H1 (cell line): ENCODE results near the gene CRTAP. TPM values are rescaled to one million over a fixed set of nuclear protein-coding genes. Genes with fewer than 3 reads are reported as not detected.

ENCODE experiments used
- CTCF ChIA-PET: fragments of 300-600 bp; sonication (Branson Sonifier 250); formaldehyde crosslinking; loops from one replicate; lab custom pipeline; 2021; ENCODE audit not compliant: partially characterized antibody; lab: Charles Lee
- POLR2A ChIA-PET: fragments of 300-600 bp; sonication (Branson Sonifier 250); formaldehyde crosslinking; loops from one replicate; lab custom pipeline; 2021; ENCODE audit warnings: inconsistent platforms; ENCODE audit not compliant: partially characterized antibody; lab: Charles Lee
- DNase-seq, 2 experiments: peaks; one replicate each; pipeline versions ENCODE4 v3.0.0 to v3.0.0-alpha.2; 2010 to 2022; ENCODE audit warnings: low spot score in 2 of 2, low read depth in 1 of 2, mixed read lengths in 1 of 2
- FAIRE-seq: peaks from 2 replicates; lab custom pipeline; 2011; peaks lifted over from hg19 to GRCh38; lab: Jason Lieb, UNC
- H2AFZ ChIP-seq: 2 replicates; pipeline ENCODE4 v1.8.1; 2012; ENCODE audit warnings: low read length, inconsistent platforms
- H2AK5ac ChIP-seq: 2 replicates; pipeline ENCODE4 v1.6.1; 2013; ENCODE audit warnings: low read depth, low read length
- H2BK120ac ChIP-seq: replicated peaks from 2 replicates; pipeline ENCODE3; 2013; ENCODE audit warnings: low read depth, low read length, inconsistent platforms
- H2BK12ac ChIP-seq: 2 replicates; pipeline ENCODE4 v1.6.1; 2013; ENCODE audit warnings: low read depth, low read length
- H2BK15ac ChIP-seq: 2 replicates; pipeline ENCODE4 v1.6.1; 2013; ENCODE audit warnings: low read length
- H2BK20ac ChIP-seq: 2 replicates; pipeline ENCODE4 v1.6.1; 2013; ENCODE audit warnings: low read length
- H2BK5ac ChIP-seq: 2 replicates; pipeline ENCODE4 v1.6.1; 2013; ENCODE audit warnings: low read depth, low read length
- H3K14ac ChIP-seq: 2 replicates; pipeline ENCODE4 v1.6.1; 2013; ENCODE audit warnings: inconsistent platforms; ENCODE audit not compliant: insufficient read length
- H3K18ac ChIP-seq: 2 replicates; pipeline ENCODE4 v1.6.1; 2013; ENCODE audit warnings: low read length; ENCODE audit errors: extremely low read depth
- H3K23ac ChIP-seq: 2 replicates; pipeline ENCODE4 v1.6.1; 2013; ENCODE audit warnings: inconsistent platforms; ENCODE audit not compliant: insufficient read length
- H3K23me2 ChIP-seq: 2 replicates; pipeline ENCODE4 v1.6.1; 2013; ENCODE audit warnings: low read depth, low read length
- H3K27ac ChIP-seq: 2 replicates; pipeline ENCODE4 v1.6.1; 2011; ENCODE audit warnings: low read depth, low read length, inconsistent platforms
- H3K27me3 ChIP-seq, 4 experiments: replicated peaks in 1 of 4; 1 replicate in 1 of 4; 2 replicates in 3 of 4; pipeline versions ENCODE4 v1.6.1 to v1.8.1; 2011 to 2013; ENCODE audit warnings: low read length in 3 of 4, mild to moderate bottlenecking in 3 of 4, inconsistent platforms in 2 of 4, mixed read lengths in 2 of 4, moderate library complexity in 1 of 4; ENCODE audit not compliant: control insufficient read depth in 3 of 4, insufficient read depth in 3 of 4; ENCODE audit errors: extremely low read depth in 1 of 4
- H3K36me3 ChIP-seq, 4 experiments: 2 replicates each; pipeline versions ENCODE4 v1.6.1 to v1.8.1; 2011 to 2013; ENCODE audit warnings: mild to moderate bottlenecking in 4 of 4, low read length in 3 of 4, moderate library complexity in 2 of 4, control low read depth in 1 of 4, inconsistent platforms in 1 of 4; ENCODE audit not compliant: insufficient read depth in 4 of 4, control insufficient read depth in 2 of 4
- H3K4ac ChIP-seq: replicated peaks from 2 replicates; pipeline ENCODE3; 2013; ENCODE audit warnings: low read length, low read depth, mixed read lengths, inconsistent platforms; ENCODE audit not compliant: insufficient read length
- H3K4me1 ChIP-seq, 4 experiments: replicated peaks in 1 of 4; 1 replicate in 1 of 4; 2 replicates in 3 of 4; pipeline versions ENCODE4 v1.6.1 to v1.8.1; 2011 to 2013; ENCODE audit warnings: low read length in 3 of 4, inconsistent platforms in 2 of 4, mixed read lengths in 1 of 4; ENCODE audit not compliant: insufficient read depth in 4 of 4, control insufficient read depth in 3 of 4
- H3K4me2 ChIP-seq, 2 experiments: 2 replicates each; pipeline versions ENCODE4 v1.6.1 to v1.8.1; 2011 to 2013; ENCODE audit warnings: low read depth in 2 of 2, low read length in 2 of 2, control low read depth in 1 of 2, inconsistent platforms in 1 of 2, mild to moderate bottlenecking in 1 of 2; ENCODE audit not compliant: insufficient read depth in 1 of 2
- H3K4me3 ChIP-seq, 4 experiments: fragments of 200-600, 300-600 bp in 1 of 4; sonication (generic), shearing (Covaris generic), sonication (Bioruptor Twin) in 1 of 4; 2 replicates each; pipeline versions ENCODE4 v1.5.1 to v1.8.1; 2011 to 2016; ENCODE audit warnings: low read length in 4 of 4, low read depth in 3 of 4, control low read depth in 2 of 4, inconsistent platforms in 2 of 4, mild to moderate bottlenecking in 2 of 4, mixed read lengths in 1 of 4, moderate library complexity in 1 of 4; ENCODE audit not compliant: insufficient read depth in 2 of 4; ENCODE audit errors: extremely low read depth in 1 of 4
- H3K56ac ChIP-seq: replicated peaks from 2 replicates; pipeline ENCODE3; 2013; ENCODE audit warnings: low read depth, mild to moderate bottlenecking, mixed read lengths, low read length, inconsistent platforms; ENCODE audit not compliant: insufficient read length
- H3K79me1 ChIP-seq: 2 replicates; pipeline ENCODE4 v1.6.1; 2013; ENCODE audit warnings: low read depth, low read length, control low read depth
- H3K79me2 ChIP-seq, 2 experiments: 2 replicates each; pipeline versions ENCODE4 v1.6.1 to v1.8.1; 2012 to 2013; ENCODE audit warnings: low read length in 2 of 2, mild to moderate bottlenecking in 2 of 2, inconsistent platforms in 1 of 2; ENCODE audit not compliant: insufficient read depth in 2 of 2, control insufficient read depth in 1 of 2
- H3K9ac ChIP-seq, 4 experiments: replicated peaks in 1 of 4; 1 replicate in 1 of 4; 2 replicates in 3 of 4; pipeline versions ENCODE4 v1.6.1 to v1.8.1; 2011 to 2013; ENCODE audit warnings: low read depth in 3 of 4, low read length in 3 of 4, control low read depth in 2 of 4, mild to moderate bottlenecking in 2 of 4, moderate library complexity in 2 of 4, inconsistent platforms in 1 of 4; ENCODE audit errors: extremely low read depth in 1 of 4
- H3K9me3 ChIP-seq, 2 experiments: 2 replicates each; pipeline versions ENCODE4 v1.6.1 to v1.8.1; 2012 to 2013; ENCODE audit warnings: mild to moderate bottlenecking in 2 of 2, moderate library complexity in 2 of 2, control low read depth in 1 of 2, inconsistent platforms in 1 of 2, low read depth in 1 of 2, low read length in 1 of 2, mixed read lengths in 1 of 2; ENCODE audit not compliant: insufficient read depth in 2 of 2
- H4K20me1 ChIP-seq, 2 experiments: replicated peaks in 1 of 2; 2 replicates each; pipeline versions ENCODE3 to v1.8.1; 2011 to 2013; ENCODE audit warnings: inconsistent platforms in 2 of 2, low read length in 2 of 2, mild to moderate bottlenecking in 1 of 2; ENCODE audit not compliant: insufficient read depth in 2 of 2, control insufficient read depth in 1 of 2
- H4K5ac ChIP-seq: 2 replicates; pipeline ENCODE4 v1.6.1; 2013; ENCODE audit warnings: low read length, low read depth, mixed read lengths, inconsistent platforms; ENCODE audit not compliant: insufficient read length
- H4K8ac ChIP-seq: 2 replicates; pipeline ENCODE4 v1.8.0; 2013; ENCODE audit warnings: mild to moderate bottlenecking, moderate library complexity, low read length, inconsistent platforms; ENCODE audit not compliant: insufficient read depth; ENCODE audit errors: extremely low read depth
- H4K91ac ChIP-seq: replicated peaks from 2 replicates; pipeline ENCODE3; 2013; ENCODE audit warnings: low read length, mixed read lengths, inconsistent platforms; ENCODE audit not compliant: insufficient read length
- BACH1 ChIP-seq: IDR thresholded peaks from 2 replicates; pipeline ENCODE4 v1.6.1; 2012; ENCODE audit warnings: low read length, improper control_type of control experiment
- CEBPB ChIP-seq: IDR thresholded peaks from 2 replicates; pipeline ENCODE4 v1.6.1; 2012; ENCODE audit warnings: low read depth, low read length
- GABPA ChIP-seq: IDR thresholded peaks from 2 replicates; pipeline ENCODE4 v1.6.1; 2011; ENCODE audit warnings: mild to moderate bottlenecking, low read length, moderate library complexity, borderline replicate concordance; ENCODE audit not compliant: insufficient read depth
- JUND ChIP-seq: IDR thresholded peaks from 2 replicates; pipeline ENCODE4 v1.6.1; 2011; ENCODE audit warnings: mild to moderate bottlenecking, improper control_type of control experiment, low read length
- NRF1 ChIP-seq: IDR thresholded peaks from 2 replicates; pipeline ENCODE4 v1.6.1; 2011; ENCODE audit warnings: mild to moderate bottlenecking, low read depth, low read length, improper control_type of control experiment
- RXRA ChIP-seq: IDR thresholded peaks from 2 replicates; pipeline ENCODE4 v1.6.1; 2011; ENCODE audit warnings: low read depth, mild to moderate bottlenecking, low read length, moderate library complexity; ENCODE audit not compliant: insufficient read depth
- SAP30 ChIP-seq: fragments of 300-600 bp; sonication (generic); IDR thresholded peaks from 2 replicates; pipeline ENCODE4 v1.7.1; 2012; ENCODE audit warnings: low read length, moderate library complexity, mild to moderate bottlenecking, inconsistent platforms; ENCODE audit not compliant: insufficient read depth, insufficient replicate concordance
- SIN3A ChIP-seq, 2 experiments: IDR thresholded peaks in 1 of 2; conservative IDR thresholded peaks in 1 of 2; 2 replicates each; pipeline ENCODE4 v1.6.1; 2011 to 2012; ENCODE audit warnings: low read length in 2 of 2, improper control_type of control experiment in 1 of 2, low read depth in 1 of 2, mild to moderate bottlenecking in 1 of 2
- SIX5 ChIP-seq: IDR thresholded peaks from 2 replicates; pipeline ENCODE4 v1.6.1; 2011; ENCODE audit warnings: mild to moderate bottlenecking, low read depth, low read length
- WGBS, 2 experiments: shearing (Covaris generic) in 1 of 2; methylation state at CpG; one replicate each; pipeline versions ENCODE4 v1.1.6 to v1.1.7; 2013 to 2015; ENCODE audit warnings: low lambda C conversion rate in 2 of 2, mixed read lengths in 2 of 2, inconsistent platforms in 1 of 2, low coverage in 1 of 2, missing lambda C conversion rate in 1 of 2; ENCODE audit not compliant: insufficient replicate concordance in 2 of 2, insufficient coverage in 1 of 2, insufficient read length in 1 of 2; ENCODE audit errors: extremely low coverage in 1 of 2, missing lambda C conversion rate in 1 of 2; 5-methylcytosine and 5-hydroxymethylcytosine counted together
- polyA plus RNA-seq, 7 experiments: library from polyadenylated mRNA; depleted of rRNA in 3 of 7; stranded (reverse) in 5 of 7; unstranded in 2 of 7; fragments of >200 nt in 5 of 7; fragments of 200-250 nt in 2 of 7; gene quantifications; 1 replicate in 5 of 7; 2 replicates in 1 of 7; 4 replicates in 1 of 7; pipeline versions ENCODE4 v1.2.1 to v1.2.3, GENCODE V29; 2011 to 2013; ENCODE audit warnings: missing spikeins in 2 of 7, mixed read lengths in 2 of 7
- total RNA-seq: library from RNA; stranded (reverse); fragmentation: NEBNext Ultra II Directional; extraction: Animal tissue kit (Norgen Biotek cat#: 25700); gene quantifications from 2 replicates; pipeline ENCODE4 v1.2.1, GENCODE V29; 2021
- TF ChIP-seq, protein P1 (sequence below): IDR thresholded peaks from 2 replicates; pipeline ENCODE4 v1.6.1; 2011; ENCODE audit warnings: low read depth, mild to moderate bottlenecking, low read length; ENCODE audit not compliant: insufficient read depth
- TF ChIP-seq, protein P2 (sequence below), 3 experiments: IDR thresholded peaks; 1 replicate in 2 of 3; 2 replicates in 1 of 3; pipeline versions ENCODE4 v1.5.1 to v1.6.1; 2011; ENCODE audit warnings: low read length in 3 of 3, mild to moderate bottlenecking in 3 of 3, inconsistent platforms in 2 of 3, low read depth in 1 of 3, moderate library complexity in 1 of 3; ENCODE audit not compliant: insufficient read depth in 1 of 3; ENCODE audit errors: control extremely low read depth in 1 of 3

The CRTAP gene
- total and polyA plus RNA-seq, 2 of the 8 experiments (the other 6 are each of a cell fraction or from before 2014, with no cell fraction given) = 159 to 188 TPM

DNA sequence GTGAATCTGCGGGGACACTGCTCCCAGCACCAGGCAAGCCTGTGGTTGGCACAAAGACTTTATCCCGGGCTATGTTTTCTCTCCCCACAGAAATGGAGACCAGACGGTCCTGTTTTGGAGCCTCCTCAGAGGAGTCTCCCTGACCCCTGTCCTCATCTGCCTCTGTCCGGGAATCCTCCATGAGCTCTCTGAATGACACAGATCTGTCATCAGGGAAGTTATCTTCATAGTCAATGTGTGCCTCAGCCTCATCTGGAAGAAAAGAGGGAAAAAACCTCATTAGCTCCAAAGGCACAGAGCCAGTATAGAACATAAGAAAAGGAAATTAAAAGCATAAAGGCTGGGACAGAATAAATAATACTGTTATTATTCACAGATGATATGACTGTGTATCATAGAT is 40.0 kb downstream of the CRTAP start:
- Histone ChIP-seq H2AK5ac (no peak overlapping the region), H3K4me1 (no peaks in the 10 kb centered on the region), H4K20me1 (no peaks in the 10 kb centered on the region), H3K79me2 (0 out of 4 replicates have a peak, but pooled peaks cover 0 to 3% of the 10 kb centered on the region in 2 experiments), H2BK12ac (no peak overlapping the region), H2BK20ac (no peak overlapping the region), H3K9me3 (no peaks in the 10 kb centered on the region), H3K27me3 (no peaks in the 10 kb centered on the region), H2BK15ac (no peak overlapping the region), H4K5ac (no peak overlapping the region), H2AFZ (no peak overlapping the region), H3K4me2 (no peak overlapping the region), H2BK120ac (no peak overlapping the region), H3K4me3 (no peak overlapping the region), H4K8ac (no peak overlapping the region), H3K56ac (no peak overlapping the region), H3K14ac (no peak overlapping the region), H3K4ac (no peak overlapping the region), H3K18ac (no peak overlapping the region), H3K23ac (no peak overlapping the region), H3K79me1 (no peaks in the 10 kb centered on the region), H3K23me2 (no peaks in the 10 kb centered on the region), H3K27ac (no peak overlapping the region), H4K91ac (no peak overlapping the region), H3K36me3 (no peaks in the 10 kb centered on the region), H2BK5ac (no peak overlapping the region), H3K9ac (no peak overlapping the region)
- FAIRE-seq (no peak), DNase-seq (no peak)
- ChIA-PET CTCF (interaction anchor here (1.2 to 1.8 kb wide), 2 partner anchors 9 to 219 kb away, joined by 4 to 5 read pairs; no protein-coding TSS in a partner anchor), POLR2A (no interaction called here)
- WGBS, 2 experiments = 85% methylated on average over 4 of the region's 4 CpGs; no CpG with 5 or more reads in 1 of the 2 experiments
- TF ChIP-seq JUND (no peak), SAP30 (no peak), NRF1 (no peak), SIN3A (conservative IDR thresholded peaks at IDR 0.05 in 1 of 2, IDR thresholded peaks at IDR 0.05 in 1 of 2; ENCODE audit: low read depth in 1 of 2, low read length in 2 of 2) (no peak), SIX5 (no peak), RXRA (no peak), CEBPB (no peak), BACH1 (no peak), GABPA (no peak)
- TF ChIP-seq, protein P1, sequence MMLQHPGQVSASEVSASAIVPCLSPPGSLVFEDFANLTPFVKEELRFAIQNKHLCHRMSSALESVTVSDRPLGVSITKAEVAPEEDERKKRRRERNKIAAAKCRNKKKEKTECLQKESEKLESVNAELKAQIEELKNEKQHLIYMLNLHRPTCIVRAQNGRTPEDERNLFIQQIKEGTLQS = no peak
- TF ChIP-seq, protein P2, sequence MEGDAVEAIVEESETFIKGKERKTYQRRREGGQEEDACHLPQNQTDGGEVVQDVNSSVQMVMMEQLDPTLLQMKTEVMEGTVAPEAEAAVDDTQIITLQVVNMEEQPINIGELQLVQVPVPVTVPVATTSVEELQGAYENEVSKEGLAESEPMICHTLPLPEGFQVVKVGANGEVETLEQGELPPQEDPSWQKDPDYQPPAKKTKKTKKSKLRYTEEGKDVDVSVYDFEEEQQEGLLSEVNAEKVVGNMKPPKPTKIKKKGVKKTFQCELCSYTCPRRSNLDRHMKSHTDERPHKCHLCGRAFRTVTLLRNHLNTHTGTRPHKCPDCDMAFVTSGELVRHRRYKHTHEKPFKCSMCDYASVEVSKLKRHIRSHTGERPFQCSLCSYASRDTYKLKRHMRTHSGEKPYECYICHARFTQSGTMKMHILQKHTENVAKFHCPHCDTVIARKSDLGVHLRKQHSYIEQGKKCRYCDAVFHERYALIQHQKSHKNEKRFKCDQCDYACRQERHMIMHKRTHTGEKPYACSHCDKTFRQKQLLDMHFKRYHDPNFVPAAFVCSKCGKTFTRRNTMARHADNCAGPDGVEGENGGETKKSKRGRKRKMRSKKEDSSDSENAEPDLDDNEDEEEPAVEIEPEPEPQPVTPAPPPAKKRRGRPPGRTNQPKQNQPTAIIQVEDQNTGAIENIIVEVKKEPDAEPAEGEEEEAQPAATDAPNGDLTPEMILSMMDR (IDR thresholded peaks at IDR 0.05; ENCODE audit: control extremely low read depth in 1 of 3, insufficient read depth in 1 of 3, low read depth in 1 of 3, low read length in 3 of 3) = no peak
